Endothelial cell of umbilical vein (primary cell): ENCODE results near the gene INPP5B.

ENCODE experiments used
- EZH2 ChIP-seq: IDR thresholded peaks from 2 replicates; pipeline ENCODE4 v1.6.1; 2012; ENCODE audit warnings: borderline replicate concordance, low read depth, mild to moderate bottlenecking, moderate library complexity, low read length, inconsistent platforms; ENCODE audit not compliant: severe bottlenecking
- MAX ChIP-seq: IDR thresholded peaks from 2 replicates; pipeline ENCODE4 v1.6.1; 2011; ENCODE audit not compliant: insufficient read depth, insufficient read length
- TF ChIP-seq, protein P1 (sequence below), 2 donors: IDR thresholded peaks; 1 replicate in 1 of 2; 2 replicates in 1 of 2; pipeline ENCODE4 v1.5.1; 2011; ENCODE audit warnings: low read length in 2 of 2, mild to moderate bottlenecking in 2 of 2, moderate library complexity in 2 of 2, control low read depth in 1 of 2, inconsistent platforms in 1 of 2, low read depth in 1 of 2; ENCODE audit not compliant: insufficient read depth in 1 of 2; ENCODE audit errors: extremely low read depth in 1 of 2

DNA sequence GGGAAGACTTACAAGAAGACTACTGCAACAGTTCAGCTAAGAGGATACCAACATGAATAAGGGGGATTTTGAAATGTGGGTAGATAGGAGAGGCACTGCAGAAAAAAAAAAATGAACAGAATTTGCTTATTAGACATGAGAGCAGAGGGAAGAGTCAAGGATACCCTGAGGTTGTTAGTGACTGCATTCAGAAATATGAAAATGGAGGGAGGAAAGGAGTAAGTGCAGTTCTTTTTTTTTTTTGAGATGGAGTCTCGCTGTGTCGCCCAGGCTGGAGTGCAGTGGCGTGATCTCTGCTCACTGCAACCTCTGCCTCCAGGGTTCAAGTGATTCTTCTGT, 23.3 kb downstream of the INPP5B start:
- no peak for TF ChIP-seq MAX
- TF ChIP-seq, protein P1, sequence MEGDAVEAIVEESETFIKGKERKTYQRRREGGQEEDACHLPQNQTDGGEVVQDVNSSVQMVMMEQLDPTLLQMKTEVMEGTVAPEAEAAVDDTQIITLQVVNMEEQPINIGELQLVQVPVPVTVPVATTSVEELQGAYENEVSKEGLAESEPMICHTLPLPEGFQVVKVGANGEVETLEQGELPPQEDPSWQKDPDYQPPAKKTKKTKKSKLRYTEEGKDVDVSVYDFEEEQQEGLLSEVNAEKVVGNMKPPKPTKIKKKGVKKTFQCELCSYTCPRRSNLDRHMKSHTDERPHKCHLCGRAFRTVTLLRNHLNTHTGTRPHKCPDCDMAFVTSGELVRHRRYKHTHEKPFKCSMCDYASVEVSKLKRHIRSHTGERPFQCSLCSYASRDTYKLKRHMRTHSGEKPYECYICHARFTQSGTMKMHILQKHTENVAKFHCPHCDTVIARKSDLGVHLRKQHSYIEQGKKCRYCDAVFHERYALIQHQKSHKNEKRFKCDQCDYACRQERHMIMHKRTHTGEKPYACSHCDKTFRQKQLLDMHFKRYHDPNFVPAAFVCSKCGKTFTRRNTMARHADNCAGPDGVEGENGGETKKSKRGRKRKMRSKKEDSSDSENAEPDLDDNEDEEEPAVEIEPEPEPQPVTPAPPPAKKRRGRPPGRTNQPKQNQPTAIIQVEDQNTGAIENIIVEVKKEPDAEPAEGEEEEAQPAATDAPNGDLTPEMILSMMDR (IDR thresholded peaks at IDR 0.05; ENCODE audit: extremely low read depth in 1 of 2, insufficient read depth in 1 of 2, low read depth in 1 of 2, low read length in 2 of 2), result no peak
- TF ChIP-seq EZH2, result no peak
